CD4-positive, alpha-beta T cell treated with Interleukin-15 for 4 hours (primary cell): Measurements from ENCODE around the gene CPA5.

ENCODE experiments used
- DNase-seq: peaks from one replicate; pipeline ENCODE4 v3.0.0-alpha.2; 2020; ENCODE audit warnings: low spot score

The CPA5 gene

GRCh38 chr7:130397051-130397757 lies 52.6 kb downstream of the CPA5 start:
- no peak for DNase-seq

GRCh38 chr7:130397758-130398073 lies 53.1 kb downstream of the CPA5 start:
- no peak for DNase-seq

- no peak for DNase-seq
Observed at GRCh38 chr7:130398526-130399090, 54.0 kb downstream of the CPA5 start.

- no peak for DNase-seq
Observed at GRCh38 chr7:130400120-130400572, 55.5 kb downstream of the CPA5 start.

- no peak for DNase-seq
Observed at GRCh38 chr7:130401101-130401500, 56.5 kb downstream of the CPA5 start.

- no peak for DNase-seq
Observed at GRCh38 chr7:130401578-130401977, 57.0 kb downstream of the CPA5 start.

GRCh38 chr7:130405003-130405402 lies 60.4 kb downstream of the CPA5 start:
- no peak for DNase-seq

- DNase-seq = no peak
Observed at GRCh38 chr7:130409067-130409711, 64.6 kb downstream of the CPA5 start.

- DNase-seq = no peak
Observed at GRCh38 chr7:130409712-130410072, 65.1 kb downstream of the CPA5 start.

- no peak for DNase-seq
Observed at GRCh38 chr7:130410868-130411541, 66.4 kb downstream of the CPA5 start.

GRCh38 chr7:130413201-130413600 lies 68.6 kb downstream of the CPA5 start:
- no peak for DNase-seq

- no peak for DNase-seq
Observed at GRCh38 chr7:130415006-130415405, 70.4 kb downstream of the CPA5 start.

GRCh38 chr7:130417213-130417612 lies 72.6 kb downstream of the CPA5 start:
- DNase-seq = no peak

GRCh38 chr7:130418306-130418705 lies 73.7 kb downstream of the CPA5 start:
- no peak for DNase-seq
